Nucleus accumbens (tissue), 56 donors: ENCODE results near the gene HOXB3.

Source experiments
- DNase-seq, 56 donors: peaks; one replicate each; lab custom pipeline; 2025; lab: John Stamatoyannopoulos, UW

The HOXB3 gene

GRCh38 chr17:48548523-48549280 lies 41.3 kb downstream of the HOXB3 start:
- no peak for DNase-seq

- DNase-seq = no peak
Observed at GRCh38 chr17:48547808-48548522, 42.1 kb downstream of the HOXB3 start.

DNA sequence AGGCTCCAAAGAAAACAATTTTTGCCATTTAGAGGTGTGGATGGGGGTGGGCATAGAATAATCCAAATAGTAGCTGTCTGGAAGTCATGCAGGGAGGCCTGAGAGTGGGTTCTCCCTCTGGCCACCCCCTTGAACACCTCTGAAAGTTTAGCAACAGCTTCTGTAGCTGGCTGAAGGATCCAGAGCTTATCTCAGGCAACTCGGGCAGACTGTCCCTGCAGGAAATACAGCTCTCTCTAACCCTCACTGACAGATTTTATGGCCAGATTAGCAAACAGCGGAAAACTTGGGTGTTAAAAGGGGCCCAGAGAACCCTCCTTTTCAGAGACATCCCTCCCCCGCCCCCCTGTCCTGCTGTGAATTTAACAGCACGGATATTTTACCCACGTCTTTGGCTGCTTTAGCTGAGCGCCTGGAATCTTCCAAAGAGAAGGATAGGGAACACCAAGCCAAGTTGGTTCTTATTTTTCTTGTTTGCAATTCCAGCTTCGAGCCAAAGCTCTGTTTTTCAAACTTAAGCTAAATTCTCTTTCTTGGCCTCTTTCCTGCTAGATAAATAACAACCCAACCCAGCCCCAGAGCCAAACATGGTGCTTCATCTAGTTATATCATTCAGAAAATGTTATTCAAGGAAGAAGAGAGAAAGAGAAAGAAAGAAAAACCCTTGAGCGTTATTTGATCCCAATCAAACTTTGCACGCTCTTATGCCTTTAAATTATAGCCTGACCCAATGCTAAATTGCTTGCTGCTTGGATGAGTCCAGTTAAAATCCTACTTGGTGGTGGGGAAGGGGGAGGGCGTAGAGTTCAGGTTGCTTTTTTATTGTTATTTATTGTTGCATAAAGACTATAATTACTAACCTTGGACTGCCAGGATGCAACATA lies 42.9 kb downstream of the HOXB3 start:
- DNase-seq = no peak

DNA sequence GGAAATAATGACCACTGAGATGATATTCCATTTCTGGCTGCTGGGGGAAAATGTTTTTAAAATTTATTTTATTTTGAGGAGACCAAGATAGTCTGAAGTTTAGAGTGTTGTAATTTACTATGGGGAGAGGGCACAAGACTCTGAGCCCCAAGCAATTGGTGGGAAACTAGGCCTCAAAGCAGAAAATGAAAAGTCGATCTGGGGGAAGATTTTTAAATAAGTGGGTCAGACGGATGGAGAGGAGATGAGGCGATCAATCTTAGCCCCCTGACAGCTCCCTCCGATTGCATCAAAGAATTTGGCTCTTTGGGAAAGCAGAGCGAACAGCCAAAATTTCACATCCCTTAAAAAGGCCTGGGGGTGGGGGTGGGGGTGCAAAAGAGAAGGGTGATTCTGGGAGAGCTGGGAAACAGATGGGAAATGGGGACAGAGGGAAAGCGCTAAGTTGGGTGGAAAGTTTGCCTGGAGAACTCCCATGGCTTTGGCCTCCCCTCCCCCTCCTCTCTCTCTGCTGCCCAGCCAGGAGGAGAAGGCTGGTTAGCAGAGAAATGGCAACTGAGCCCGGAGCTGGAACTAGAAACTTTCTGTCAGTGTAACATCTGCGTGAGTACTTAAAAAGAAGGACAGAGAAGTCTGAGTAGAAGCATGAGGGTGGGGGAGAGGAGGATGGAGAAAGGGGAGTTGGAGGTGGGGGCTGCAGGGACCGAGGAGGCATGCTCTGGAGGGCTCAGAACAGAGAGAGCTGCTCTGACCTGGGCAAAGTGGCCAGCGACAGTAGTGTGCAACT lies 43.7 kb downstream of the HOXB3 start:
- no peak for DNase-seq

DNA sequence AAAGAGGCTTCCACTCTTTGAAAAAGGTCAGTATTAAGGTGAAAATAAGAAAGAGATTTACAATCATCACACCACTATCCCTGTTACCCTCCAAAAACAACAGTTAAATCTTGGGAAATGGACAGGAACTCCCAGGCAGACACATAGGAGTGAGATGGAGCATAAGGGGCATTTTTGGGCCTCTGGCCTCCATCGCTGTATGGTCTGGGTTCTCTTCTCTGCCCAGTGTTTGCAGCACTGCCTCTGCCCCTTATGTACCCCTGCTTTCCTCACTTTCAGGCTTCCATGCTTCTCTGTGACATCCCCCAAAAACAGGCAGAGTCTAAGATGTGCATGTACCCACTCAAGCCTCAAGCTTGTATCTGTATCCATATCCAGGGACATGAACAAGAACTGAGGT lies 44.5 kb downstream of the HOXB3 start:
- DNase-seq = no peak

- DNase-seq = no peak
Observed at GRCh38 chr17:48545022-48545375, 45.0 kb downstream of the HOXB3 start, which contains the start of gene HOXB2. HOXB2 (minus strand) TSS chr17:48545109; CDS start chr17:48544911, 198 bp downstream.

- no peak for DNase-seq
Observed at GRCh38 chr17:48544349-48545021, 45.6 kb downstream of the HOXB3 start.

GRCh38 chr17:48543854-48544348 lies 46.1 kb downstream of the HOXB3 start:
- no peak for DNase-seq

- DNase-seq = no peak
Observed at GRCh38 chr17:48543107-48543853, 46.8 kb downstream of the HOXB3 start.

DNA sequence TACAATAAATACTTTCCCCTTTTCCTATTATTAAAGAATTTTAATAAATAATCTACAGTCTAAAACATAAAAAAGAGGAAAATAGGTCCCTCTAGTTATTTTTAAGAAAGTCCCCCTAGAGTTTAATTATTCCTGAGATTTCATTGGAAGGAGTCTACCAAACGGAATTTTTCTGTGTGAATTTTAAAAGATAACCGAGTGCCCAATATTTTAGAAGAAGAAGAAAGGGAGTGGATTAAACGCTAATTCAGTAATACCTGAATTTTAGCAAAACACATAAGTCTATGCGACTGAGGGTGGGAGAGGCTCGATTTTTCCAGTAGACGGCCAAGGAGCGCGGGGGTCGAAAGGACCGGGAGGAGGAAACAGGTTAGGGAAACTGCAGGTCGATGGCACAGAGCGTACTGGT lies 47.3 kb downstream of the HOXB3 start:
- DNase-seq = no peak

- no peak for DNase-seq
Observed at GRCh38 chr17:48542114-48542656, 47.9 kb downstream of the HOXB3 start.

DNA sequence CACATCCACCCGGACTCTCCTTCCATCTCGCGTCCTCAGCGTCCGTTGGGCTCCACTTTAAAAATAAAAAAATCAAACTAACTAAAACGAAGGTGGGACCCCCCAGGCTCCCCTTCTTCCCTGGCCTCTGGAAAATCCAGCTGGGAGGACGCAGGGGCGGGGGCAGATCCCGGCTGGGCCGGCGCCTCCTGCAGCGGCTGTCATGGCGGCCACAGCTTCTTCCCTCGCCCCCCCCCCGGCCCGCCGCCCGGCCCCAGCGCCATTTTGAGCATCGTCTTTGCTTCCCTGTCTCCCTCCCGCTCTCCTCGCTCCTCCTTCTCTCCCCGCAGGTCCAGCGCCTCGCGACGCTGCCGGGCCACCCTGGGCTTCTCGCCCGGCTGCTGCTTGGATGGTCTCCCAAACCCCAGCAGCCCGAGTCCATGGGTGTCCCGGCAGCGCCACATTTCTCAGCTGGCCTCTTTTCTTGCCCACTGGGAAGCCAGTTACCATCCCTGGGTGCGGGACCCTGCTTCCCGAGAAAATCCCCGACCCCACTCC lies 48.4 kb downstream of the HOXB3 start:
- no peak for DNase-seq

DNA sequence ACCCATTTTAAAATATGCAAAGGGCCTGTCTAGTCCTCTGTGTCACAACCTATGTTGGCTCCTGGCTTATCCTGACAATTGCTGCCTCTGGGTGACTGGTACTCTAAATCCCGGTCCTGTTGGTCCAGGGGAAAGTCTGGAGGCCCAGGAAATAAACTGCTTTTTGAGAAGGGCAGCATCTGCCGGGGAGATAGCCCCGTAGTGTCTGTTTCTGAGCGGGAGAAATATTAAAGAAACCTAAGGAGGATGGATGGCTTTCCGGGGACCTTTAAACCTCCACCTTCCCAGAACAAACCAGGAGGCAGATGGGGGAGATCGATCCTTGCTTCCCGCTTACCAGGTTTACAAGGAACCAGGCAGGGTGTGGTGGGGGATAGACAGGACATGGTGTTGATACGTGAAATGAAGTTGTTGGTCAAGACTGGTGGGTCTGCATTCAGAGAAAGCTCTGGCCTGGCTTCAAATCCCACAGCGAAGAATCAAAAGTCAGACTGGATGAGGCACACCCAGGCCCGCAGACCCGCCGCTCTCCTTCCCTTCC lies 48.9 kb downstream of the HOXB3 start:
- DNase-seq = no peak

DNA sequence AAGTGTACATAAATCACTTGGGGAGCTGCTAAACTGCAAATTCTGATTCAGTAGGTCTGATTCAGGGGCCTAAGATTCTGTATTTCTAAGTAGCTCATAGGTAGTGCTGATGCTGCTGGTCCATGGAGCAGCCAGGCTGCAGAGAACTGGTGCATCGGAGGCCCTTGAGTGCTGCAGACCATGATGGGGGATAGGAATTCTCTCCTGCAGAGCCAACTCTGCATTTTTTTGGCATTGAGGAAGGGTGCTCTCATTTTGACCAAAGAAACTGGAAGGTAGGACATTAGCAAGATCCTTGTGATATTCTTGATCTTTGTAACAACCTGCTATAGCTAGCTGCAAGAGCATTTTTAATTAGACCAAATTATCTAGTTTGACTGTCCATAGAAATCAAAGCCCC lies 49.8 kb downstream of the HOXB3 start:
- no peak for DNase-seq

GRCh38 chr17:48539177-48539576 lies 50.9 kb downstream of the HOXB3 start:
- no peak for DNase-seq

- DNase-seq = no peak
Observed at GRCh38 chr17:48537316-48537715, 52.7 kb downstream of the HOXB3 start.

DNA sequence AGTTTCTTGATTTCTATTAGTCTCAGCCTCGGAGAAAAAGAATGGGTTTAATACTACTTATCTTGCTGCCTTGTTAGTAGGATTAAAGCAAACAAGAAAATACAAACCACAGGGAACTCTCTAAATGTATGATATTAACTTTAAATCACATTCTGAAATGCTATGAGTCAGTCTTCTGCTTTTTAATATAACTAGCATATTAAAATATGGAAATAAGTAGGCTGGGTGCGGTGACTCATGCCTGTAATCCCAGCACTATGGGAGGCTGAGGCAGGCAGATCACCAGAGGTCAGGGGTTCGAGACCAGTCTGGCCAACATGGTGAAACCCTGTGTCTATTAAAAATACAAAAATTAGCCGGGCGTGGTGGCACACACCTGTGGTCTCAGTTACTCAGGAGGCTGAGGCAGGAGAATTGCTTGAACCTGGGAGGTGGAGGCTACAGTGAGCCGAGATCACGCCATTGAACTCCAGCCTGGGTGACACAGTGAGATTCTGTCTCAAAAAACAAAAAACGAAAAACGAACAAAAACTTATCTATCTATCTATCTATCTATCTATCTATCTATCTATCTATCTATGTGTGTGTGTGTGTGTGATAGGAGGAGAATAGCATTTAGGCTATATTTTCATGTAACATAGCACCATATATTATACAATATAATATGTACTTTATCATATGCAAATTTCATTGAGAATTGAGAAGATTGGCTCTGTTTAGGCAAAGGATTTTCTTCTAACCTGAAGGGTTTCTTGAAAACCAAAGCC lies 54.1 kb downstream of the HOXB3 start:
- DNase-seq = peak in 1 of 56 donors; percentile 11
